22Rv1 (cell line): ENCODE measurements around the gene COPZ1.

Experiments
- CTCF ChIP-seq: fragments of 450-650 bp; IDR thresholded peaks from 2 replicates; pipeline ENCODE4 v1.5.1; 2017; ENCODE audit warnings: mild to moderate bottlenecking
- ZFX ChIP-seq: fragments of 450-650 bp; IDR thresholded peaks from 2 replicates; pipeline ENCODE4 v1.6.1; 2017; ENCODE audit warnings: antibody characterized with exemption, borderline replicate concordance

- TF ChIP-seq CTCF (no peak), ZFX (no peak)
These were observed 47.3 kb downstream of the COPZ1 start for GRCh38 chr12:54372113-54372806.
